ENCODE results near the gene ADSS1. TPM values are rescaled to one million over a fixed set of nuclear protein-coding genes. Genes with fewer than 3 reads are reported as not detected.

ADSS1 gene
- total RNA-seq, 1 donor from 2014 or later = 20.2 TPM

- no peak for DNase-seq (ENCODE audit: low read depth)
Measured at GRCh38 chr14:104686624-104687517, 37.2 kb upstream of the ADSS1 start.

DNA sequence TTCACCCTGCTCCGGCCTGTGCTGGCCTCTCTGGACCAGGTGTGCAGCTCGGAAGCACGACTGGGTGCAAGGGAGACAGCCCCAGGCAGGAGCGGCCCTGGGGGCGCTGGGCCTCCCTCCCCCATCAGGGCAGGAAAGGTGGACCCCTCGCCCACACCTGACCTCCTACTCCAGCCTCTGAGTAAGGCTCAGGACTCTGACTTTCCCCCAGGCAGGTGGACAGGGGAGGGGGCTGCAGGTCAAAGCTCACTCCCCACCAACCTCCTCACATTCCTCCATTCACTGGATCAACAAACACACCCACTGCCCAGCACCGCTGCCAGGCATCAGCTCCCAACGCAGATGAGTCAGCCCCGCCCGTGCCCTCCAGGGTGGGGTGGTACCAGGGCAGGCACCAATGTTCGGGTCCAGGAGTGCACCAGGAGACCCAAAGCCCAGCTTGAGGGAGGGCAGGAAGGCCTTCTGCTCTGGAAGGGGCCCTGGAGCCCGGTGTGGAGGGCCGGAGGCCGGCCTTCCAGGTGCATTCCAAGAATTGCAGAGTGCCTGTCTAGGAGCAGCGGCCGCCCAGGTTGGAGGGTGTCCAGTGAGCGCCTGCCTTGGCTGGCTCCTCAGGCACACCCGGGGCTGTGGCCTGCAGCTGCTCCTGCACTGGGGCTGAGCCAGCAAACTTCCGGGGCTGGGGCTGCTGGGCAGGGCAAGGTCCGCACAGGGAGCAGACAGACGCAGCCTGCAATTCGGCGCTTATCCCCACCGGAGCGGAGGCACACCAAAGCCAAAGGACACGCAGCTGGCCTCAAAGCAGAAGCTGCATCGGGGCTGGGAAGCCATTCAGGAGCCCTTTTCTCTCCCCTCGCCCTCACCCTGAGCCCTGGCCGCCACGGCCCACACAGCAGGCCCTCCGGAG, 36.2 kb upstream of the ADSS1 start:
- peak; percentile 93 for DNase-seq (ENCODE audit: low read depth)

GRCh38 chr14:104688505-104689108, 35.4 kb upstream of the ADSS1 start:
- peak; percentile 77 for DNase-seq (ENCODE audit: low read depth)

DNA sequence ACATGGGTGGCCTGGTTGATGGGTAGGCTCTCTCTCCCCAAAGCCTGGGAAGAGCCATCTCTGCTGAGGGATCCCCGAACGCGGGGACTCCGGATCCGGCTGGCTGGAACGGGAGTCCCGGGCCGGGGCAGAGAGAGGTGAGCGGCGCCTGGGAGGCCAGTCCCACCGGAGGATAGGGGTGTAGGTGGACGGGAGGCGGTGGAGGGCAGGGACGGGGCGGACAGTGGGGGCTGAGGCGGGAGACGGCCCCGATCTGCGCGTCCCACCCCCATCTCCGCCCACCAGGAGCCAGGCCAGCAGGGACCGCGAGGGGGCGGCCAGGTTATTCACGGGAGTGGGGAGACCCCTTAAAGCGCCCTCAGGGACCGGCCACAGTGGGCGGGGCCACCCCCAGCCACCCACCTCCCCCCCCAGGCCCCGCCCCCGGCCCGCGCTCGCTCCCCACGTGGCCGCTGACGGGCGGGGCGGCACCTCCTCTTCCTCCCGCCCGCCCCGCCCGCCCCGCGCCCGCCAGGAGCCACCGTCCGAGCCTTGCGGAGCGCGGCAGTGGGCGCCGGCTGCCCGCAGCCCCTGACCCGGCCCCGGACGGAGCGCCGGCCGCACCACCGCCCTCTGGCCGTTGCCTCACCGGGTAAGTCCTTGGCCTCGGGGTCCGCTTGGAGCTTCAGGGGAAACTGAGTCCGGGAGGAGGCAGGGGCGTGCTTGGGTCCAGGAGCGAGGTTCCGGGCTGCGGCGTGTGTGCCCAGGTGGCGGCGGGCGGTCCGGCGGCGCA, 34.7 kb upstream of the ADSS1 start, which contains the start of gene INF2:
INF2 (plus strand) TSS at position 510 of the 772 bp plus-strand sequence. CDS start 11,748 bp downstream, outside the sequence.
- peak; percentile 76 for DNase-seq (ENCODE audit: low read depth)

- DNase-seq (ENCODE audit: low read depth) = peak; percentile 59
Measured at GRCh38 chr14:104689881-104690711, 33.9 kb upstream of the ADSS1 start.

- DNase-seq (ENCODE audit: low read depth) = no peak
Measured at GRCh38 chr14:104690861-104691455, 33.1 kb upstream of the ADSS1 start.

GRCh38 chr14:104691546-104692260, 32.3 kb upstream of the ADSS1 start:
- no peak for DNase-seq (ENCODE audit: low read depth)

DNA sequence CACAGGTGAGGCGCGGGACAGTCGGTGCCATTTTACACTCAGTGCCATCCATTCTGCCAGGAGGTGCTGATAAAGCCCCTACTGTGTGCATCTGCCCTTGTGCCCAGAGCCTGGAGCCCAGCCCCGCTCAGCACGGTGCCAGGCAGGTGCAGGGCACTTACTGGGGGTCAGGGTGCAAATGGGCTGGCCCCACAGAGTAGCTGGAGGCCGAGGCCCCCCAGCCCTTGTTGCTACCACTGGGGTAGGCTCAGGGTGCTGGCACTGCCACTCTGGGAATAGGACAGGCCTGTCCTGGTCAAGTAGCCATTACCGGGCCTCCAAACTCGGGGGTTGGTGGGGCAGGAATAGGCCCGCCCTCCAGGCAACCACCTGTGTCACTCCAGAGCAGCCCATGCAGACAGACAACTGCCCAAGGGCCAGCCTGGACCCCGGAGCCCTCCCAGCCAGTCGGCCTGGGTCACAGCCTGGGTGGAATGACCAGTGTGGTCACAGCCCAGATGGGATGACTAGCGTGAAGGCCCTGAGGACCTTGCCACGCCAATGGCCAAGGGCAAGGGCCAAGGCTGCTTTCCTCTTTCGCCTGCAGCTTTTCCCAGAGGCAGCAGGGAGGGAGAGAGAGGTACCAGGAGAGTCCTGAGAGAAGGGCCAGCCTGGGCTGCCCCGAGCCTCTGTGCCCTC, 31.6 kb upstream of the ADSS1 start:
- DNase-seq (ENCODE audit: low read depth) = peak; percentile 67

DNA sequence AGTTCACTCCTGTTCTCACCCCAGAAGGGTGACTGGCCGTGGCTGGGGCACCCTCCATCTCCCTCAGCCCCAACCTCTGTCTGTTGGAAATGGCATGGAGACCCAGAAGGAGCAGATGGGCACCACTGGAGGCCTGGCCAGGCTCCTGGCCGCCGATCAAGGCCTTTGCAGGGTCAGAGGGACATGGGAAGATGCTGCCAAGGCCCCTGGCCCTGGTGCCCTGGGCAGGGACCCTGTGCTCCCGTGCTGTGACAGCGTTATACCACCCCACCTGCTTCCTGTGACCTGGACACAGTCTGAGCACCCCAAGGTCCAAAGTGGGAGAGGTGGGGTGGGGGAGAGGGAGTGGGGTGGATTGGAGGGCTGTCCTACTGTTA, 31.1 kb upstream of the ADSS1 start:
- no peak for DNase-seq (ENCODE audit: low read depth)

- peak; percentile 65 for DNase-seq (ENCODE audit: low read depth)
Measured at GRCh38 chr14:104693482-104694431, 30.3 kb upstream of the ADSS1 start.

DNA sequence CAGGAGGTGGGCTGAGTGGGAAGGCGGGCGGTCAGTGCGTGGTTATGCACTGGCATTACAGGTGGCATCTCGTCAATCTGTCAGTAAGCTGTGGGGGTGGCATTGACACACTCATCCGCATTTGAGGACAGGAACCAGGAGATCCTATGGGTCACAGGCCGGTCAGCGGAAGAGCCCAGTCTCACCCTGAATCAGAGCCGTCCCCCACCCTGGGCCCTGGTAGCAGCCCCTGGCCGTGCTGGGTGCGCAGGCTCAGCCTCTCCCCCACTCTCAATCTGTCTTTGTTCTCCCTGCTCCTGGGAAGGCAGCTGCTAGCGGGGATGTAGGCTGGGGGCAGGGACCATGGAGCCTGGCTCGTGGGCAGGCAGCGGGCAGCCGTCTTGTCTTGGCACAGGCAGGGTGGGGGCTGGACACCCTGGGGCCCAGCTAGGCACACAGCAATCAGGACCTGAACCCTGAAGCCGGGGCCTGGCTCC, 29.5 kb upstream of the ADSS1 start:
- peak; percentile 75 for DNase-seq (ENCODE audit: low read depth)

- peak; percentile 43 for DNase-seq (ENCODE audit: low read depth)
Measured at GRCh38 chr14:104694991-104695659, 28.9 kb upstream of the ADSS1 start.

GRCh38 chr14:104695660-104696000, 28.4 kb upstream of the ADSS1 start:
- no peak for DNase-seq (ENCODE audit: low read depth)

- DNase-seq (ENCODE audit: low read depth) = no peak
Measured at GRCh38 chr14:104696671-104697316, 27.2 kb upstream of the ADSS1 start.

- DNase-seq (ENCODE audit: low read depth) = peak; percentile 65
Measured at GRCh38 chr14:104697317-104697703, 26.7 kb upstream of the ADSS1 start.

Data from myocyte (in vitro differentiated cells).